Cardiac septum (tissue), 1 donor: ENCODE data around the gene SCFD2. TPM values are rescaled to one million over a fixed set of nuclear protein-coding genes. Genes with fewer than 3 reads are reported as not detected.
A peak's percentile ranks its signal among the peaks of the same experiment; 100 is the strongest.

ENCODE experiments used
- DNase-seq: peaks from one replicate; pipeline ENCODE4 v3.0.0-alpha.2; 2020; ENCODE audit warnings: low spot score
- intact Hi-C: fragments of 100-400 bp; cut with DNase I; formaldehyde crosslinking; loops from one replicate; pipeline ENCODE4 v1.14.0; 2022
- total RNA-seq: library from RNA; stranded (reverse); fragmentation: NEBNext Ultra II Directional; extraction: Animal tissue kit (Norgen Biotek cat#: 25700); gene quantifications from one replicate; pipeline ENCODE4 v1.2.1, GENCODE V29; 2021
- donor health status: DM: no; HTN: no; CAD: no.

The SCFD2 gene
- total RNA-seq, 1 donor from 2014 or later: 9.7 TPM

DNA sequence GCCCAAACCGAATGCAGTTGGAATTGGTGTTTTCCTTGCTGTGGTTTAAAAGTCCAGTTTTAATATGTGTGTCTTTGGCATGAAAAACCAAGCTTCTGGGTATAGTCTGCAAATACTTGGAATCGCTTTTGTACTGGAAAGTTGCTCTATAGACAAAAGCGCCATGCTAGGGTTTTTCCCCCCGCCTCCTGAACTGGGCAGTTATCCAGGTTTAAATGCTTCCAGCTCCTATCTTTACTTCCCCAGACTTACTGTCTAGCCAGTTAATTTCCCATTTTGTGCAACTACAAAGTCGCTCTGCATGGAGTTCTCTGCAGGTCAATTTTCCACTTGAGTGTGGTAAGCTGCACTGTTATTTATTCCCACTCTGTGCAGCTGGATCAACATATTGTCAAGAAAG, 501.1 kb downstream of the SCFD2 start:
- no peak for DNase-seq
- intact Hi-C loops: loop anchor here (5.0 kb wide), 2 partner anchors 118 to 277 kb away; no protein-coding TSS in a partner anchor

DNA sequence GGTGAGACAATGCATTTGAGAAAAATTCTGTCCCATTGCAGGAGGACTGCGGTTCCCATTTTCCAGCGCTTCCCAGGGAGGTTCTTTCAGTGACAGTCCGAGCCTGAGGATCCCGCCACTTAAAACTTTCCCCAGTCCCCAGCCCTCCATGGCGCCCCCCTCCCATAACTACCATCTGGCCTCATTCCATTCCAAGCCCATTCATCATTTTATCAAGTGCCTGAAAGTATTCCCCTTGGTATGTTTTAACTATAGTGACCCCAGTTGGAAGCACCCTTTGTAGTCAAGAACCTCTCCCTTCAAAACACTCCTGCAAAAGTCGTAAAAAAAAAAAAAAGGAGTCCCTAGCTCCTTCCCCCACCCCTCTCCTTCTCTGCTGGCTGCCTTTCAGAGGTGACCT, 502.5 kb downstream of the SCFD2 start:
- no peak for DNase-seq
- intact Hi-C loops: loop anchor here (2.0 kb wide), 2 partner anchors 113 to 151 kb away; partner anchors contain the start of gene ERVMER34-1

DNA sequence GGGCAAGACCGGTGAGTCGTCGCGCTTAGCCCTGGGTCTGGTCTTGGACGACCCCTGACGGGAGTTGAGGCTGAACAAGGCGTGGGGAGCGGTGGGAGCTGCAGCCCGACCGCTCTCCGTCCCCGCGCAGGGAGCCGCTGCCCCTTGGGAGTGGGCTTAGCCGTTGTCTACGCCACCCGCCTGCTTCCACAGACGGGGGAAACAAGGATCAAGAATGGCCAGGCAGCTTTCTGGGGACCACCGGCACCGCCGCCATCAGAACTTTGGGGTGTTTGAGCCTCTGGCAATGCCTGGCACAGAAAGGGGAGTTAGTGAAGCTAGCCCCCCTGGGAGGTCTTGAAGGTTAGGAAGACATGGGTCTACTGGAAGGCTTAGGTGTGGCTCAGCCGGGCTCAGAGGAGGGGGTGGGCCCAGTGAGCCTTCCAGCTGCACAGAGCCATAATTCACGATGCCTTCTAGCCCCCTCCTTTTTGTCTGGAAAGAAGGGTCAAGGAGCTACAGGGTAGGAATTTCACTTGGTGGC, 503.2 kb downstream of the SCFD2 start:
- intact Hi-C loops: loop anchor here (2.0 kb wide), 2 partner anchors 112 to 150 kb away; partner anchors contain the start of gene ERVMER34-1
- no peak for DNase-seq

DNA sequence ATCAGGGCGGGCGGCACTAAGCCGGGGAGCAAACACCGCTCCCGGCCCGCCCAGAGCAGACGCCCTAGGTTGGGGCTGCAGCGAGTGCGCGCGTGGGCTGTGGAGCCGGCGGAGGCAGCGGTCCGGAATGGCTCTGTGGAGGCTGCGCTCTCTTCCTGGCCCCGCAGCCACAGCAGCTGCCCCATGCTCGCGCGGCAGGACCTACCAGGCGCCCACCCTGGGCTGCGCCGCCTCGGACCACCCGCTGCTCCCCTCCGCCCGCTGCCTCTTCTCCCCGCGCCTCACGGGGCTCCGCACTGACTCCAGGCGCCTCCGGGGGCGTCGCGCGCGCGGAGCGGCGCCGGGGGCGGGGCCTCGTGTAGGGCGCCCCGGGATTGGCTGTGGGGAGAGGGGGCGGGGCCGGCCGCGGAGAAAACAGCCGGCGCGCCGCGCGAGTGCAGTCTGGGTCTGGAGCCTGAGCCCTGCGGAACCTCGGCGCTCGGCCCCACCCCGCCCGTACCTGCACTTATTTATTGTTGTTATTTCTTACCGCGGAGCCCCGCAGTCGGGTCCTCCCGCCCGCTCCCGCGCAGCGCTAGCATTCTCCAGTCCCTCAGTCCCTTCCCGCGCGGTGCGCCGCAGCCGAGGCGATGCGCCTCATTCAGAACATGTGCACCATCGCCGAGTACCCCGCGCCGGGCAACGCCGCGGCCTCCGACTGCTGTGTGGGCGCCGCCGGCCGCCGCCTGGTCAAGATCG, 503.8 kb downstream of the SCFD2 start, which contains the start of gene RASL11B:
TSS of gene RASL11B (plus strand) at position 439 of the 738 bp plus-strand sequence. CDS start at position 630, 191 bp downstream.
- peak; percentile 91 for DNase-seq
- intact Hi-C loops: loop anchor here (2.0 kb wide), 2 partner anchors 111 to 149 kb away; partner anchors contain the start of gene ERVMER34-1

DNA sequence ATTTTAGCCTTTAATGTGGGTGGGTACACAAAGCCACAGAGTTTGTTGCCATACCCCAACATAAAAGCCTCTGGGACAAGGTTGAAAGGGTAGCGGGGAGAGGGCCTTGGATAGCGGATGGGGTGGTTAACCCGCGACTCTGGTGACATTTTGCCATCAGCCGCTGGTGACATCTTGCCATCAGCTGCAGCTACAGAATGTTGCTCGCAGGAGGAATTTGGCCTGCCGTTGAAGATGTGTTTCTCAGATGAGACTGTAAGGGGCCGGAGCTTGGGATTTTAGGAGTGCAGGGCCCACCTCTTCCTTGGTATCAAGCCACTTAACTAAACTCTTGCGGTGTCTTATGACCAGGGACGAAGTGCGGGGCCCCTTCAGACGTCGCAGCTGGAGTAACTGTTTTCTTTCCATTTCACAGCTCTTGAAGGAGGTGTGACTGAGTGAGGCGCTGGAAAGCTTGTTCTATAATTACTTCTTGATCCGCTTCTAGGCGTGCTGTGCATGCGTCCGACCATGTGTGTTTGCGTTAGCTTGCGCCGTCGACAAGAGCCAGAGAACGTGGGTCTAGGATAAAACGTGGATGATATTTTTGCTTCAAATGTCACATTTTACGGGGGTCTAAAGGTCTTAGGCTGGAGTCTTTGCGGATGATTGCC, 504.6 kb downstream of the SCFD2 start:
- intact Hi-C loops: no loop called here
- DNase-seq: no peak

DNA sequence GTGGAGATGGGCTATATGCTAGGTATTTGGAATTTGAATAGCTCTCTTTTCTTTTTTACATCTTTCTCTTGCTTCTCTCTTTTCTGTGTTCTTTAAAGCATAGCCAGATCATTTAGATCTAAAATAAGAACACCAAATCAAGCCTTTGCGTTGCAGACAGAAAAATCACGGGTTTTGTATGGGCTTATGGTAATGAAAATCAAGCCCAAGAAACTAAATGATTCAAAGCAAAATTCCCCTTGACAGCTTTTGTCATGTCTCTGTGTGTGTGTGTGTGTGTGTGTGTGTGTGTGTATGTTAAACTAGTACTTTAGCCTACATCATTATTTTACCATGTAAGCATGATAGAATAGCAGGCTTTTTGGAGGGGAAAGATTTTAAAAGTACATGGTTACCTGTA, 505.5 kb downstream of the SCFD2 start:
- intact Hi-C loops: no loop called here
- no peak for DNase-seq

DNA sequence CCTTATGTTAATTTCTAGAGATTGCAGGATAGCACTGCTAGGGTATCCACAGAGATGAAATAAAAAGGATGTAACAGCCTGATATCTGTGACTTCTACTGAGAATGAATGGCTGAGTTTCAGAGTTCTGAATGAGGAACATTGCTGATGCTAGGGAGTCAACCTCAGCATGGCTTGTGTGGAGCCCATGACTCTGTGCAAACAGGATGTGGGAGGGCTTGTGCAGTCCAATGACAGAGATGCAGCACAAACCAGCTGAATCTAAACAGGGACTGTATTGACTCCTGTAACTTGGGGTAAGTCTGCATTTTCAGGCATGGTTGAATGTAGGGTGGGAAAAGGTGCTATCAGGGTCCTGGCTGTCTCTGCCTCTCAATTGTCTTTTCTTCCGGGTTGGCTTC, 509.1 kb downstream of the SCFD2 start:
- no peak for DNase-seq
- intact Hi-C loops: no loop called here

DNA sequence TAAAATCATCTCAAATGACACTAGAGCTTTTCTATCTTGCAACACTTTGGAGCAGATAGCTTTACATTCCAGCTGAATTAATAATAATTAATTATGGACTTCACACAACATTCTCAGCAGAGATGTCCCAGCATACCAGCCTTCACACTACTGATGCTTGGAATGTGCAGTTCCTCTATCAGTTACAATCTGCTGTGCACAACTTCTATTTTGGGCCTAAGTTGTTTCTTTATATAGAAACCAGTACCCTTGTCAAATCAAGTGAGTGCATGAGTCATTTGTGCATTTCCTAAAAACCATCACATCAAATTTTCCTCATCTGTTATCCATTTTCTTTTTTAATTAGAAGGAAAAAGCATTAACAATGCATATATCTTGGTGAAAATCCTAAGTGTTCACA, 512.5 kb downstream of the SCFD2 start:
- DNase-seq: no peak
- intact Hi-C loops: no loop called here

DNA sequence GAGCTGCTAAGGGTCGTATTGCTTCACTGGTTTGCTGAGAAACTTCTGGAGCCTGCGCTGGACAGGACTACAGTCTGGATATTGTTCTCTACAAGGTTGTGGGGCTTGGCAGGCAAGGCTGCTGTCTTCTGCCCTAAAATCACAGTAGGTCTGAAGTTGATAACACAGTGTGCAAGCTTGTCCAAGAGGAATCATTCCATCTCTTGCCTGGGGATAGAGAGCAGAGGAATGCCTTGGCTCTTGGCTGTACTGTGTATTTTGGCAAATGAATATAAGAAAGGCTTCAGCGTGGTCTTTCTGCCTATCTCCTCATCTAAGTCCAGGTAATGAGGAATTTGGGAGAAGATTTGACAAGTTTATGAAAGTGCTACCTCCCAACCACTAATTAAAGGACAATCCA, 513.1 kb downstream of the SCFD2 start:
- intact Hi-C loops: no loop called here
- DNase-seq: no peak

DNA sequence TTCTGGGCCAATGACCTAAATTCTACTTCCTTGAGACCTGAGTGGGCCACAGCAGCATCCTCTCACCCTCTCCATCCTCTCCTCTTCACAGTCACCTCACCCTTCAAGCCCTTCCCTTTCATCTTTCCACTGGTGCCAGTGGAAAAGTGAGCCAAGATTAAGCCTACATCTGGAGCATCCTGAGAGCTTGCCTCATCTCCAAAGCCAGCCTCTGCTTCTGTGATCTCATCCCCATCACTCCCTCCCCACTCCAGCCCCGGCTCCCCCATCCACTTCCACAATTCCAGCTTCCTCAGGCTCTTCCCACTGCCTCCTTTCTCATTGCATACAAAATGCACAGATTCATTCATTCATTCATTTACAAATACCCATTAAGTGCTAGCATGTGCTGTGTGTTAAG, 513.8 kb downstream of the SCFD2 start:
- no peak for DNase-seq

DNA sequence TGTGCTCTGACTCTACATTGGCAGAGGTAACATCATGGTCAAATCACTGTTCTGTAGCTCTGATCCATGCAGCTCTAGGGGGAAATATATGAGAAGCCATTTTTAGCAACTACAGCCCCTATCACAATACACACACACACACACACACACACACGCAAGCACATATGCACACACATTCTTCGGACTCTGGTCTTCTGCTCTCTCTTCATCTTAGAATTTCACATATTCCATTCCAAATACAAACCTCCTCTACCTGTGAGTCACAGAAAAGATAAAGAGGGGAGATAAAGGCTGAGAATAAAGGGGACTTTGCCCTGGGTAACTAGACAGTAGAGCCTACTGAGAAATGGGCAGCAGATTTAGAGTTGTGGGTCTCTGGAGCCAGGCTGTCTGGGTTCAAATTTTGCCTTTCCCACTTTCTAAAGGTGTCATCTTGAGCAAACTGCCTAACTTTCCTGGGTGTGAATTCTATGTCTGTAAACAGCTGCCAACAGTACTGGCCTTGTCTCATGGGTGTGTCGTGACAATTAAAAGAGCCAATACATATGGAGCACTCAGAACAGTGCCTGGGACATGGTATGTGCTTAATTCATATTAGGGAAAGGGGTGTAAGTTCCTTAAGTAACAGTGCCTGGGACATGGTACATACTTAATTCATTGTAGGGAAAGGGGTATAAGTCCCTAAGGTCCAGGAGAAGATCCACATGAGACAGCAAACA, 515.3 kb downstream of the SCFD2 start:
- DNase-seq: no peak
- intact Hi-C loops: no loop called here

More for the DNA sequence above, 513.8 kb downstream of the SCFD2 start:
- intact Hi-C loops: no loop called here

DNA sequence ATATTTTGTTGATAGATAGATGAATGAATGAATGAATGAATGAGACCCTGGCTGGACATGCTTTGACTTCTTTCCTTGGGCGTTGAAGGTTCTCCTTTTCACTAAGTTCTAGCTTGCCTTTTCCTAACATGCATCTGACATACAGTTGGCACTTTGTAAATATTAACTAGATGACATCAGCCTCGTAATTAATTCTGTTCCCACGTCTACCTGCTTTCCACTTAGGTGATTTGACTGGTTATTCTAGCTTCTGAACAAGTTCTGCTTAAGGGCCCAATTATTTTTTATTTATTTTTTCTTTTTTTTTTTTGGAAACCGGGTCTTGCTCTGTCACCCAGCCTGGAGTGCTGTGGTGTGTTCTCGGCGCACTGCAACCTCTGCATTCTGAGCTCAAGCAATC, 517.6 kb downstream of the SCFD2 start:
- intact Hi-C loops: no loop called here
- DNase-seq: no peak

DNA sequence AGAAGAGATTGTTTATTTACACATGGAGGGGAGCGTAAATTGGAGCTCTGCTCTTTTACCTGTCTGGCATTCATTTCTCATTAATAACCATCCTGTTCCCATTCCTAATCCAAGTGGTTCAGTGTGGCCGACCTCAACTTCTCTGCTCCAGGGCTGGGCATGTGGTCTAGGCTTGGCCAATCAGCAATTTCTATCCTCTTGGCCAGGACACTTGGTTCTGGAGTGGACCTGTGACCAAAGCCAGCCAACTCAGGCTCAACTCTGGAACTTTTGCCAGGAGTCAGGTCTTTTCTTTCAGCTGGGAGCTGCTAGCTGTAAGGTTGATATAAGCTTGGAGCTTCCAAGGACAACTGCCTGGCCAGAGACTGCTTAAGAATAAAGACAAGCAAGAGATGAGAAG, 519.4 kb downstream of the SCFD2 start:
- DNase-seq: no peak
- intact Hi-C loops: no loop called here

DNA sequence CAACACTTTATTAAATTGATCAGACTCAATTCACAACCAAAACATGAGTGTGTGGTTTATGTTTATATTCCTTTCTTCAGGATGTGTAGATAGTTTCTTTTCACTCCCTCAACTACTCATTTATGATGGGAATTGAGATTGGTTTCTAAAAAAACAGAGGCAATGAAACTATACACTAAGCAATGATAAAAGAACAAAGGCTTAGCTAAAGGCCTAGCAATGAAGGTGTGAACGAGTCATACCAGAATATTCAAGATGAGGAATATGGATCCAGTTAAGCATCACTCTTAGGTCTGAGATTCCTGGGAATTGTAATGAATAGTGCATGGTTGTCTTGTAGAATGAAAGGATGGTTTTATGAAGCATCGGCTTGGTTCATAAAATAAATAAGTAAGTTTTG, 521.3 kb downstream of the SCFD2 start:
- intact Hi-C loops: no loop called here
- no peak for DNase-seq

DNA sequence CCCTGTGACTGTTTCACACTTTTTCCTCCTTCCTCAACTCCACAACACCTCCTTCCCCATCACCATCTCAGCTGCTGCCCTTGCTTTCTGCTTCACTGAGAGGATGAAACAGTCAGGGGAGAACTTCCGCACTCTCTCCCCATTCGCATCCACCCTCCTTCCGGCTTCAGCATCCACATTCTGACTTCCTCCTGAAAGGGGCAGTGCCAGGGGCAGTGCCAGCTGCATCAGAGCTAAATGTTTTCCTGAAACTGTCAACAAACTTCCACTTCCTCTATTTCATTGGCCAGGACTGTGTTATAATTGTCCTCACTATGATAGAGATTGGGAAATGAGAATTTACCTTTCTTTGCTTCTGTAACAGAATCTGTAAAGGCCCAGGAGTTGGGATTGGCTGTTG, 521.9 kb downstream of the SCFD2 start:
- DNase-seq: no peak
- intact Hi-C loops: no loop called here

DNA sequence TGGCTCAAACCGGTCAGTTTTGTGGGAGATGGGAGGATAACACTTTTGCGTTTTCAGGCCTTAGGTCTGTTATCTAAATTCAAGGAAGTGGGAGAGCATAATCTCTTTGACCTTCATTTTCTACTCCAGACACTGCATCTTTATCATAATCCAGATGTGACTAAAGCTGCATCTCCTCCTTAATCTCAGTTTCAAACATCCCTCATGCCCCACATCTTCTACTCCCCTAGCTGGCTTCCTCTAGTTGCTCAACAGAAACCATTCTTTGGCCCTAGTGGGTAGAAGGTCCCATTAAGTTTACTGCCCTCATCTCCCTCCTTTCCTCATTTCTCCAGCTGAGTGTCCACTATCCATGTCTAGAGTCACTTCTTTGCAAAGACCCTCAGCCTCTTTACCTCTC, 522.5 kb downstream of the SCFD2 start:
- no peak for DNase-seq
- intact Hi-C loops: no loop called here

DNA sequence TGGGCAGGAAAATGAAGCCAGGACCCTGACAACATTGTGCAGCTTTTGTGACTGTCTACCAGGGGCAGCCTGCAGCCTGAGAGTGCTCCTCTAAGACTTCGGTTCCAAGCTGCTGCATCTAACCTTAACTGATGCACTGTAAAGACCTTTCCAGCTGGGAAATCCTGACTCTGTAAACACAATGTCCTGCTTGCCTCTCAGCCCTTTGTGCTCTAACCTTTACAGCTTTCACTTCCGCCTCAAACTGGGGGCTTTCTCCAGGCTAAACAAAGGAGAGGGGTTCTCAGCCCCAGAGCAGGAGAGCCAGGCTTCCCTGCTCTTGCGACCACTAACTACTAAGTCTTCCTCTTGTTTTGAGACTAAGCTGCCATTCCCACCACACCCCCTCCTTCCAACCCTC, 523.1 kb downstream of the SCFD2 start:
- DNase-seq: no peak
- intact Hi-C loops: no loop called here

DNA sequence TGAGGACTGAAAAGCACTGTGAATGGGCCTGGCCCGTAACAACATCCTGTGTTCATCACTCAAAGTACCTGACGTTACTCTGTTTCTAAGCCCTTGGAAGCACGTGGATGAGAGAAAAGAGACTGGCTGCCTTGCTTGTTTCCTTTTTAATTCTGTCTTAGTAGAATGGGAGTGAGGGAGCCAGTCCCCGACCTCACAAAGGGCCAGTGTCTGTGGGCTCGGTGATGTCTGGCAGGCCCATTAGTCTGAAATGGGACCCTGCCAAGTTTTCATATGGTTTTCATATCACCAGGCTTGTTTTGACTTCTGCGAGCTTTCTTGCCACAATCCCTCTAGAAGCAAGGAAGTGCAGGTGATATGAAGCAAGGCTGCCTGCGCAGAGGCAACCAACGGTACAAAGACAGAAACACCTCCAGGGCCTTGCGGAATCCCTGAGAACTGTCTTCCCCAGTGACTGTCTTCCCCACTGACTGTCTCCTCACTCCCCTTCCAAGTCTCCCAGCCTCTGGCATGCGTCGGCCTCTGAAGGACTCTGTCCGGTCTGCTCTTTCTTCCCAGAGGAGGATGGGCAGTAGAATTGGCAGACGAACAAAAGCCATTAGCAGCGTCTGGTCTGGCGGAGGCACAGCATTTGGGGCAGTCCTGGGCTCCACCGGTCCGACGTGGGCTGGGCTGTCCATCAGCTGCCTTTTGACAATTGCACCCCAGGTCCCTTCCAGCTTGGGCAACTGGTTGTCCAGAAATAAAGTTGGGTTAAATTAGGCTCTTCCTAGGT, 524.0 kb downstream of the SCFD2 start:
- no peak for DNase-seq
- intact Hi-C loops: no loop called here
